Endodermal cell (in vitro differentiated cells): ENCODE results near the gene LMBR1L. TPM values are rescaled to one million over a fixed set of nuclear protein-coding genes. Genes with fewer than 3 reads are reported as not detected.

Source experiments
- DNase-seq: peaks from one replicate; pipeline ENCODE4 v3.0.0-alpha.2; 2017
- H3K27ac ChIP-seq: 2 replicates; pipeline ENCODE4 v1.5.1; 2013; ENCODE audit warnings: mild to moderate bottlenecking, low read depth, low read length, moderate library complexity
- H3K27me3 ChIP-seq: 2 replicates; pipeline ENCODE4 v1.6.1; 2013; ENCODE audit warnings: mild to moderate bottlenecking, low read length, moderate library complexity; ENCODE audit not compliant: insufficient read depth, control insufficient read depth, poor library complexity, severe bottlenecking
- H3K36me3 ChIP-seq: 2 replicates; pipeline ENCODE4 v1.7.0; 2013; ENCODE audit warnings: mild to moderate bottlenecking, low read length, moderate library complexity; ENCODE audit not compliant: control insufficient read depth, insufficient read depth
- H3K4me1 ChIP-seq: one replicate; pipeline ENCODE4 v1.7.0; 2013; ENCODE audit warnings: low read length; ENCODE audit not compliant: control insufficient read depth, insufficient read depth
- H3K4me3 ChIP-seq: 2 replicates; pipeline ENCODE4 v1.5.1; 2013; ENCODE audit warnings: mild to moderate bottlenecking, low read length, moderate library complexity
- H3K9ac ChIP-seq: 2 replicates; pipeline ENCODE4 v1.6.1; 2013; ENCODE audit warnings: mild to moderate bottlenecking, low read length, moderate library complexity; ENCODE audit not compliant: poor library complexity, severe bottlenecking; ENCODE audit errors: extremely low read depth
- H3K9me3 ChIP-seq: 2 replicates; pipeline ENCODE4 v1.6.1; 2013; ENCODE audit warnings: mild to moderate bottlenecking, low read length, moderate library complexity; ENCODE audit not compliant: control insufficient read depth
- H3K27ac Mint-ChIP-seq: 2 replicates; pipeline ENCODE4 v1.8.0; 2020; ENCODE audit warnings: mixed read lengths
- H3K27me3 Mint-ChIP-seq: 2 replicates; pipeline ENCODE4 v1.8.0; 2021; ENCODE audit warnings: mild to moderate bottlenecking, mixed read lengths; ENCODE audit not compliant: insufficient read depth
- H3K36me3 Mint-ChIP-seq: 2 replicates; pipeline ENCODE4 v1.8.0; 2020; ENCODE audit warnings: low read depth, mixed read lengths
- H3K4me1 Mint-ChIP-seq: 2 replicates; pipeline ENCODE4 v1.8.0; 2020; ENCODE audit warnings: mixed read lengths
- H3K4me3 Mint-ChIP-seq: 2 replicates; pipeline ENCODE4 v1.8.0; 2020; ENCODE audit warnings: mild to moderate bottlenecking, moderate library complexity, mixed read lengths
- H3K9me3 Mint-ChIP-seq: 2 replicates; pipeline ENCODE4 v1.8.0; 2020; ENCODE audit warnings: mild to moderate bottlenecking, mixed read lengths
- CTCF ChIP-seq: fragments of 200-600 bp; sonication (generic); conservative IDR thresholded peaks from 2 replicates; pipeline ENCODE4 v1.5.0; 2021; ENCODE audit warnings: antibody characterized with exemption, mild to moderate bottlenecking
- WGBS, 2 experiments: methylation state at CpG; one replicate each; pipeline versions ENCODE4 v1.1.5 to v1.1.7; 2013; ENCODE audit warnings: missing lambda C conversion rate in 2 of 2, mixed read lengths in 1 of 2; ENCODE audit not compliant: insufficient coverage in 1 of 2, insufficient read length in 1 of 2; 5-methylcytosine and 5-hydroxymethylcytosine counted together
- total RNA-seq, 2 donors: library from RNA; stranded (reverse); fragmentation: NEBNext Ultra II Directional in 1 of 2; extraction: Animal tissue kit (Norgen Biotek cat#: 25700) in 1 of 2; gene quantifications; 2 replicates in 1 of 2; 3 replicates in 1 of 2; pipeline ENCODE4 v1.2.1, GENCODE V29; 2021

Gene LMBR1L
- total RNA-seq, 2 donors from 2014 or later = 89.5 to 98.6 TPM

DNA sequence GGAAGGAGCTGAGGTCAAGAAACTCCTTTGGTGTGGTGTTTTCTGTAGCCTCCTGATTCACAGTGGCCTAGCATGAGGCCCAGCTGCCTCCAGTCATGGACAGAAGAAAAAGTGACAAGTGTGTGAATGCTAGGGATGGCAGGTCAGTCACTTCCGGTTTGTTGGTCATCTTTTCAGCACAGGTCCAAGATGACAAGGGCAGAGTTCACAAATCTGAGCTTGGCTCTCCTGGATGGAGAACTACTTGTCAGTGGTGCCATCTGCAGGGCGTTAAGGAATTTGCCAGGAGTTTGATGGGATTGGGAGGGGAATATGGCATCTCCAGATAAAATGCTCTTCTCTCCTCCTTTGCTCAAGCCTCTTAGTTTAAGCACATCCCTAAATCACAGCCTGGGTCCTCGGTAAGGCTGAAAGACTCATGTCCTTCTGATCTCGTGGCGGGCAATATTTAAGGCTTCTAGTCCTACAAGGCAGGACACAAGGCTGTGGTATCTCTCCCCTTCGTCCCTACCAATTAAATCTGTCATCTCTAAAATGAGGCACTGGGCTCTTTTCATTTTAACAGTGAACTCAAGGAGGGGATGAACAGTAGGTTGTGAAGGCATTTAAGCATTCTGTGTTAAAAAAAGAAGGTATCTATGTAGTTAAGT, 10.5 kb upstream of the LMBR1L start:
- H3K27me3 Mint-ChIP-seq = peaks cover 17% of the 10 kb centered on the region
- no peaks in the 10 kb centered on the region for H3K4me1 ChIP-seq
- no peak overlapping the region for H3K9ac ChIP-seq
- 28 to 35% methylated on average over 4 to 6 of the region's 6 CpGs for WGBS, 2 experiments
- H3K4me3 ChIP-seq = no peak overlapping the region
- no peaks in the 10 kb centered on the region for H3K9me3 ChIP-seq
- TF ChIP-seq CTCF = peak; percentile 77
- no peaks in the 10 kb centered on the region for H3K36me3 Mint-ChIP-seq
- H3K27me3 ChIP-seq = no peaks in the 10 kb centered on the region
- H3K9me3 Mint-ChIP-seq = peaks cover 2% of the 10 kb centered on the region
- no peak overlapping the region for H3K27ac ChIP-seq
- H3K36me3 ChIP-seq = no peaks in the 10 kb centered on the region
- H3K4me1 Mint-ChIP-seq = no peaks in the 10 kb centered on the region
- no peak overlapping the region for H3K27ac Mint-ChIP-seq
- peak; percentile 84 for DNase-seq
- no peak overlapping the region for H3K4me3 Mint-ChIP-seq

DNA sequence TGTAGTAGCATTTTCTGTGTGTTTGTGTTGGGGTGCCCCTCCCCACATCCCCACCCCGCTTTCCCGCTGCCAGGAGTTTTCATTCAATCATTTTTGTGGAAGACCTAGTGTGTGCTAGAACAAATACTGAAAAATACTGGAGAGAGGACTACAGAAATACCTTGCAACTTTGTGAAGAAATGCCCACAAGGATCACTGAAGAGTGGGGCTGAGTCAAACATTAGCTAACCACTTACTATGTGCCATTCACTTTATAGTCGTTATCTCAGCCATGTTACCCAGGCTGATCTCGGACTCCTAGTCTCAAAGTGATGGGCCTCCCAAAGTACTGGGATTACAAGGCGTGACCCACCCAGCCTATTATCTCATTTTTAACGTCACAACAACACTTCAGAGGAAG, 559 bp upstream of the LMBR1L start:
- Mint-ChIP-seq H3K27ac (peak overlapping the region; percentile 95), H3K4me1 (peaks cover 18% of the 10 kb centered on the region), H3K4me3 (peak overlapping the region; percentile 95), H3K27me3 (peaks cover 2% of the 10 kb centered on the region), H3K9me3 (peaks cover 26% of the 10 kb centered on the region), H3K36me3 (peaks cover 17% of the 10 kb centered on the region)
- Histone ChIP-seq H3K27me3 (no peaks in the 10 kb centered on the region), H3K36me3 (peaks cover 6% of the 10 kb centered on the region), H3K9ac (no peak overlapping the region), H3K4me3 (peak overlapping the region; percentile 93), H3K27ac (no peak overlapping the region), H3K4me1 (peaks cover 3% of the 10 kb centered on the region), H3K9me3 (peaks cover 19% of the 10 kb centered on the region)
- TF ChIP-seq CTCF = no peak
- WGBS, 2 experiments = 68 to 81% methylated on average over 4 to 6 of the region's 6 CpGs
- no peak for DNase-seq

- TF ChIP-seq CTCF = no peak
- WGBS, 2 experiments = 7 to 20% methylated on average over 13 to 32 of the region's 33 CpGs
- peak overlapping the region; percentile 90 for H3K9ac ChIP-seq
- H3K36me3 ChIP-seq = peaks cover 17% of the 10 kb centered on the region
- Mint-ChIP-seq H3K9me3 (peaks cover 26% of the 10 kb centered on the region), H3K27me3 (peaks cover 2% of the 10 kb centered on the region), H3K4me1 (peaks cover 18% of the 10 kb centered on the region), H3K27ac (peak overlapping the region; percentile 95), H3K36me3 (peaks cover 18% of the 10 kb centered on the region), H3K4me3 (peak overlapping the region; percentile 95)
- peaks cover 3% of the 10 kb centered on the region for H3K4me1 ChIP-seq
- DNase-seq = peak; percentile 83
- peak overlapping the region; percentile 97 for H3K27ac ChIP-seq
- H3K27me3 ChIP-seq = no peaks in the 10 kb centered on the region
- peaks cover 19% of the 10 kb centered on the region for H3K9me3 ChIP-seq
- peak overlapping the region; percentile 93 for H3K4me3 ChIP-seq
Measured at GRCh38 chr12:49109641-49110463, 795 bp downstream of the LMBR1L start.
